ENCODE measurements around the gene SEC16A.

Gene SEC16A

DNA sequence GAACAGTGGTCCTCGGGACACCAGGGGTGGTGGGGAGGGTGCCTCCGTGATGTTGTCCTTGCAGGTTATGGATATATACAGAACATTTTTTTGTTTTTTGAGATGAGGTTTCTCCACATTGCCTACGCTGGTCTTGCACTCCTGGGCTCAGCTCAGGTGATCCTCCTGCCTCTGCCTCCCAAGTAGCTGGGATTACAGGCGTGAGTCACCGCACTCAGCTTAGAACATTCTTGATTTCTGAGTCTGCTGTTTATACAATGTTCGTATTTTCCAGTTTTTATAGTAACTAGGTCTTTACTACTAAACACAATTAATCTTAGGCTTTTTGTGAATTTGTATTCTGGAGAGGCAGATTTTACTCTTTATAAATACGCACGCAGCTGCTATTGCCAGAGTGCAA is 66.4 kb downstream of the SEC16A start:
- Histone ChIP-seq H3K27ac (replicated peaks) (no peak overlapping the region), H3K27me3 (ENCODE audit: insufficient read depth, poor library complexity, severe bottlenecking) (no peaks in the 10 kb centered on the region), H3K4me3 (replicated peaks; ENCODE audit: insufficient read depth, low read length) (no peak overlapping the region)
- no peak for DNase-seq (ENCODE audit: low read depth in 1 of 2, low spot score in 1 of 2)
- TF ChIP-seq, protein P1, sequence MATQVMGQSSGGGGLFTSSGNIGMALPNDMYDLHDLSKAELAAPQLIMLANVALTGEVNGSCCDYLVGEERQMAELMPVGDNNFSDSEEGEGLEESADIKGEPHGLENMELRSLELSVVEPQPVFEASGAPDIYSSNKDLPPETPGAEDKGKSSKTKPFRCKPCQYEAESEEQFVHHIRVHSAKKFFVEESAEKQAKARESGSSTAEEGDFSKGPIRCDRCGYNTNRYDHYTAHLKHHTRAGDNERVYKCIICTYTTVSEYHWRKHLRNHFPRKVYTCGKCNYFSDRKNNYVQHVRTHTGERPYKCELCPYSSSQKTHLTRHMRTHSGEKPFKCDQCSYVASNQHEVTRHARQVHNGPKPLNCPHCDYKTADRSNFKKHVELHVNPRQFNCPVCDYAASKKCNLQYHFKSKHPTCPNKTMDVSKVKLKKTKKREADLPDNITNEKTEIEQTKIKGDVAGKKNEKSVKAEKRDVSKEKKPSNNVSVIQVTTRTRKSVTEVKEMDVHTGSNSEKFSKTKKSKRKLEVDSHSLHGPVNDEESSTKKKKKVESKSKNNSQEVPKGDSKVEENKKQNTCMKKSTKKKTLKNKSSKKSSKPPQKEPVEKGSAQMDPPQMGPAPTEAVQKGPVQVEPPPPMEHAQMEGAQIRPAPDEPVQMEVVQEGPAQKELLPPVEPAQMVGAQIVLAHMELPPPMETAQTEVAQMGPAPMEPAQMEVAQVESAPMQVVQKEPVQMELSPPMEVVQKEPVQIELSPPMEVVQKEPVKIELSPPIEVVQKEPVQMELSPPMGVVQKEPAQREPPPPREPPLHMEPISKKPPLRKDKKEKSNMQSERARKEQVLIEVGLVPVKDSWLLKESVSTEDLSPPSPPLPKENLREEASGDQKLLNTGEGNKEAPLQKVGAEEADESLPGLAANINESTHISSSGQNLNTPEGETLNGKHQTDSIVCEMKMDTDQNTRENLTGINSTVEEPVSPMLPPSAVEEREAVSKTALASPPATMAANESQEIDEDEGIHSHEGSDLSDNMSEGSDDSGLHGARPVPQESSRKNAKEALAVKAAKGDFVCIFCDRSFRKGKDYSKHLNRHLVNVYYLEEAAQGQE (IDR thresholded peaks at IDR 0.05; ENCODE audit: insufficient replicate concordance, low read depth), result no peak
- TF ChIP-seq, protein P2, sequence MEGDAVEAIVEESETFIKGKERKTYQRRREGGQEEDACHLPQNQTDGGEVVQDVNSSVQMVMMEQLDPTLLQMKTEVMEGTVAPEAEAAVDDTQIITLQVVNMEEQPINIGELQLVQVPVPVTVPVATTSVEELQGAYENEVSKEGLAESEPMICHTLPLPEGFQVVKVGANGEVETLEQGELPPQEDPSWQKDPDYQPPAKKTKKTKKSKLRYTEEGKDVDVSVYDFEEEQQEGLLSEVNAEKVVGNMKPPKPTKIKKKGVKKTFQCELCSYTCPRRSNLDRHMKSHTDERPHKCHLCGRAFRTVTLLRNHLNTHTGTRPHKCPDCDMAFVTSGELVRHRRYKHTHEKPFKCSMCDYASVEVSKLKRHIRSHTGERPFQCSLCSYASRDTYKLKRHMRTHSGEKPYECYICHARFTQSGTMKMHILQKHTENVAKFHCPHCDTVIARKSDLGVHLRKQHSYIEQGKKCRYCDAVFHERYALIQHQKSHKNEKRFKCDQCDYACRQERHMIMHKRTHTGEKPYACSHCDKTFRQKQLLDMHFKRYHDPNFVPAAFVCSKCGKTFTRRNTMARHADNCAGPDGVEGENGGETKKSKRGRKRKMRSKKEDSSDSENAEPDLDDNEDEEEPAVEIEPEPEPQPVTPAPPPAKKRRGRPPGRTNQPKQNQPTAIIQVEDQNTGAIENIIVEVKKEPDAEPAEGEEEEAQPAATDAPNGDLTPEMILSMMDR (IDR thresholded peaks at IDR 0.05; ENCODE audit: insufficient read depth, low read length), result no peak
- TF ChIP-seq GABPA (IDR thresholded peaks at IDR 0.05; ENCODE audit: low read depth) (no peak), SPI1 (IDR thresholded peaks at IDR 0.05; ENCODE audit: borderline replicate concordance, low read depth) (no peak), POLR2AphosphoS5 (IDR thresholded peaks at IDR 0.05; ENCODE audit: low read depth) (no peak)

DNA sequence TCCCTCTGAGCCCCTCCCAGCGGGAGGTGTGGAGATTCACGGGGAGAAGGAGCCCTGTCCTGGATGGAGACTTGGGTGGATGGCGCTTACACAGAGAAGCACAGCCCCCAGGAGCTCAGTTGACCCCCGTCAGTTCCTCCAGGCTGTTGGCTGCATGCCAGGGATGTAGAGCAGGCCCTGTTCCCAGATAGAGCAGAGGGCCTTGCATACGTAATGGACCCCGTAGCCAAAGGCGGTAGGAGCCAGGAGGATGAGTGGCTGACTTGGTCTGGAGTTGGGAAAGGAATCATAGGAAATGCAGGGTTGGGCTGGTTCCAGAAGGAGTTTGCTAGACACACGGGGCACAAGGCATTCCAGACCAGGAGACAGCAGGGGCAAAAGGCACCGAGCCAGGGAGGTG is 69.9 kb downstream of the SEC16A start:
- Histone ChIP-seq H3K27me3 (ENCODE audit: insufficient read depth, poor library complexity, severe bottlenecking) (no peaks in the 10 kb centered on the region), H3K4me3 (replicated peaks; ENCODE audit: insufficient read depth, low read length) (no peak overlapping the region), H3K27ac (replicated peaks) (no peak overlapping the region)
- TF ChIP-seq POLR2AphosphoS5 (IDR thresholded peaks at IDR 0.05; ENCODE audit: low read depth) (no peak), SPI1 (IDR thresholded peaks at IDR 0.05; ENCODE audit: borderline replicate concordance, low read depth) (no peak), GABPA (IDR thresholded peaks at IDR 0.05; ENCODE audit: low read depth) (no peak)
- TF ChIP-seq, protein P2 (IDR thresholded peaks at IDR 0.05; ENCODE audit: insufficient read depth, low read length), result no peak
- TF ChIP-seq, protein P1 (IDR thresholded peaks at IDR 0.05; ENCODE audit: insufficient replicate concordance, low read depth), result no peak
- DNase-seq (ENCODE audit: low read depth in 1 of 2, low spot score in 1 of 2), result no peak

- DNase-seq (ENCODE audit: low read depth in 1 of 2, low spot score in 1 of 2), result no peak
- TF ChIP-seq POLR2AphosphoS5 (IDR thresholded peaks at IDR 0.05; ENCODE audit: low read depth), result no peak
- TF ChIP-seq, protein P1 (IDR thresholded peaks at IDR 0.05; ENCODE audit: insufficient replicate concordance, low read depth), result no peak
- no peak for TF ChIP-seq GABPA (IDR thresholded peaks at IDR 0.05; ENCODE audit: low read depth)
- TF ChIP-seq, protein P2 (IDR thresholded peaks at IDR 0.05; ENCODE audit: insufficient read depth, low read length), result no peak
- TF ChIP-seq SPI1 (IDR thresholded peaks at IDR 0.05; ENCODE audit: borderline replicate concordance, low read depth), result no peak
- Histone ChIP-seq H3K27ac (replicated peaks) (peak overlapping the region; percentile 84), H3K4me3 (replicated peaks; ENCODE audit: insufficient read depth, low read length) (peak overlapping the region; percentile 85), H3K27me3 (ENCODE audit: insufficient read depth, poor library complexity, severe bottlenecking) (no peaks in the 10 kb centered on the region)
Observed at GRCh38 chr9:136411378-136411777, 71.5 kb downstream of the SEC16A start.
